DLD1 (cell line): ENCODE data around the gene KRTAP4-5.
"Not testable (repeated sequence)": the region's sequence is repeated elsewhere in the genome, so short reads cannot be mapped to it uniquely, and the experiment has no call there.

ENCODE experiments used
- in situ Hi-C: cut with HindIII; loops from 2 replicates; pipeline ENCODE4 v1.10.0; 2017; ENCODE audit warnings: low sequenced_read_pairs

The KRTAP4-5 gene

GRCh38 chr17:41147531-41148204, 2.0 kb downstream of the KRTAP4-5 start:
- in situ Hi-C loops: no loop called here

- in situ Hi-C loops: no loop called here
Observed at GRCh38 chr17:41145261-41145660, 4.4 kb downstream of the KRTAP4-5 start.

GRCh38 chr17:41144846-41145245, 4.8 kb downstream of the KRTAP4-5 start:
- in situ Hi-C loops: no loop called here

- in situ Hi-C loops: no loop called here
Observed at GRCh38 chr17:41141361-41141760, 8.3 kb downstream of the KRTAP4-5 start.

GRCh38 chr17:41140360-41141131, 9.1 kb downstream of the KRTAP4-5 start, which contains the start of gene KRTAP4-6:
KRTAP4-6 (minus strand) TSS chr17:41140544; CDS start chr17:41140487, 57 bp downstream.
- in situ Hi-C loops: no loop called here

- in situ Hi-C loops: not testable (repeated sequence)
Observed at GRCh38 chr17:41139865-41140264, 9.8 kb downstream of the KRTAP4-5 start.

- in situ Hi-C loops: no loop called here
Observed at GRCh38 chr17:41133880-41134735, 15.5 kb downstream of the KRTAP4-5 start.

- in situ Hi-C loops: no loop called here
Observed at GRCh38 chr17:41131979-41132378, 17.6 kb downstream of the KRTAP4-5 start.

GRCh38 chr17:41127371-41127770, 22.3 kb downstream of the KRTAP4-5 start:
- in situ Hi-C loops: no loop called here

GRCh38 chr17:41126412-41126811, 23.2 kb downstream of the KRTAP4-5 start:
- in situ Hi-C loops: no loop called here

- in situ Hi-C loops: no loop called here
Observed at GRCh38 chr17:41125064-41125463, 24.6 kb downstream of the KRTAP4-5 start.

GRCh38 chr17:41123991-41124371, 25.6 kb downstream of the KRTAP4-5 start, which contains the start of gene KRTAP4-12:
KRTAP4-12 (minus strand) TSS chr17:41124182; CDS start chr17:41124122, 60 bp downstream.
- in situ Hi-C loops: not testable (repeated sequence)

GRCh38 chr17:41123292-41123990, 26.2 kb downstream of the KRTAP4-5 start:
- in situ Hi-C loops: not testable (repeated sequence)

- in situ Hi-C loops: no loop called here
Observed at GRCh38 chr17:41121742-41122141, 27.9 kb downstream of the KRTAP4-5 start.

GRCh38 chr17:41119696-41120690, 29.6 kb downstream of the KRTAP4-5 start:
- in situ Hi-C loops: not testable (repeated sequence)

GRCh38 chr17:41118721-41119120, 30.9 kb downstream of the KRTAP4-5 start:
- in situ Hi-C loops: no loop called here

GRCh38 chr17:41117846-41118386, 31.7 kb downstream of the KRTAP4-5 start, which contains the start of gene KRTAP4-11:
KRTAP4-11 (minus strand) TSS chr17:41118373; CDS start chr17:41118315, 58 bp downstream.
- in situ Hi-C loops: not testable (repeated sequence)

GRCh38 chr17:41116297-41116696, 33.3 kb downstream of the KRTAP4-5 start:
- in situ Hi-C loops: no loop called here
